ENCODE results near the gene RDX. TPM values are rescaled to one million over a fixed set of nuclear protein-coding genes. Genes with fewer than 3 reads are reported as not detected.

Gene RDX
- total RNA-seq = 27.4 and 27.9 TPM in 2 replicates

DNA sequence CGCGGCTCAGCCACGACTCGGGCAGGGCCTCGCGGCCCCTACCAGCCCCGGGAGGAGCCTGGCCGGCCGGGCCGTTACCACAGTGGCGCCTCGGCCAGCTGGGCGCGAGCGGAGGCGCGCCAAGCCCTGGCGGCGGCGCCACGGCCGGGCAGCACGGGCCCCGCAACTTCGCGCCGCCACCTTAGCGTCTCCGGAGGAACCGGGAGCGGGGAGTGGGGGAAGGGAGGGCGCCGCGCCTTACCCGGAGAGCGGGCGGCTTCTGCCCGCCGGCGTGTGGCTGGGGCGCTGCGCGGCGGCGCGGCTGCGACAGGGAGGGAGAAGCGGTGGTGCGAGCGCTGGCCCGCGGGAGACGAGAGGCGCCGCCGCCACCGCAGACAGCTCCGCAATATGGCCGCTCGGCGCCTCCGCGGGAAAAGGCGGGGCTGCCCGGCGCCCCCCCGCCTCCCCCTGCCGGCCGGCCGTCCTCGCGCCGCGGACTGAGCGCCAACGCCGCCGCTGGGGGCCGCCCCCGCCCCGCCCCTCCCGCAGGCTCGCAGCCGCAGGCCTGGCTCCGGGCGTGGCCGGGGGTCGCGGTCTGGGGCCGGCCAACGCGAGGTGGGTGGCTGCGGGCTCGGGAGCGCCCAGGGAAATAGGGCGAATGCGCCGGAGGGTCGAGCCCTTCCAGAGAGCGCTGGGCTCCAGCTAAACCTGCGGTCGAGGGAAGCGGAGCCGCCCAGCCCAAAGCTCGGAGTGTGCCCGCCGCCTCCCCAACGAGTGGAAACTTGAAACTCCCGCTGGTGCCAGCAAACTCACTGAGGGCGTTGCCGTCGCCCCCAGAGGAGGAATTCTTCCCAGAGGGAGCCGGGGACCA is at the start of gene RDX:
TSS of gene RDX (minus strand) at position 389 of the 850 bp plus-strand sequence. CDS start 16,922 bp downstream, outside the sequence.
- no peak for TF ChIP-seq CTCF (IDR thresholded peaks at IDR 0.05)
- peak within 1 kb of the TSS; percentile 71 for H3K27ac Mint-ChIP-seq
- ATAC-seq (ENCODE audit: low read depth) = peak; percentile 83
- peak within 1 kb of the TSS; percentile 87 for H3K4me3 Mint-ChIP-seq
- intact Hi-C loops (cut with micrococcal nuclease) = loop anchor here (1.0 to 5.0 kb wide), 7 partner anchors 16 to 1581 kb away; partner anchors contain the start of genes CFAP68, FDX1, FDXACB1 and SIK2
- H3K36me3 Mint-ChIP-seq (ENCODE audit: low read depth) = peaks cover 3% of the 10 kb centered on the region
- peak; percentile 74 for DNase-seq
- H3K27me3 Mint-ChIP-seq = no peaks in the 10 kb centered on the region
- ChIA-PET POLR2A (interaction anchor here (0.7 to 1.2 kb wide), 2 partner anchors 31 to 1073 kb away, joined by 6 to 10 read pairs; no protein-coding TSS in a partner anchor), CTCF (no interaction called here)
- H3K4me1 Mint-ChIP-seq = peaks cover 30% of the 10 kb centered on the region
- H3K9me3 Mint-ChIP-seq = no peaks in the 10 kb centered on the region

- H3K27ac Mint-ChIP-seq = peak overlapping the region; percentile 43
- DNase-seq (no peak), ATAC-seq (ENCODE audit: low read depth) (no peak)
- POLR2A ChIA-PET = interaction anchor here (0.8 kb wide), 1 partner anchor 16 kb away, joined by 7 read pairs; no protein-coding TSS in a partner anchor
- no peak overlapping the region for H3K4me3 Mint-ChIP-seq
- H3K4me1 Mint-ChIP-seq = peaks cover 27% of the 10 kb centered on the region
- no peaks in the 10 kb centered on the region for H3K27me3 Mint-ChIP-seq
- TF ChIP-seq CTCF (IDR thresholded peaks at IDR 0.05) = no peak
- intact Hi-C loops (cut with micrococcal nuclease) = loop anchor here (5.0 kb wide), 1 partner anchor 48 kb away; the partner anchor contains the start of gene RDX
- no peaks in the 10 kb centered on the region for H3K9me3 Mint-ChIP-seq
- H3K36me3 Mint-ChIP-seq (ENCODE audit: low read depth) = no peaks in the 10 kb centered on the region
- CTCF ChIA-PET = interaction anchor here (1.4 kb wide), 1 partner anchor 17 kb away, joined by 3 read pairs; no protein-coding TSS in a partner anchor
Observed at GRCh38 chr11:110345743-110346142, 49.3 kb upstream of the RDX start.

DNA sequence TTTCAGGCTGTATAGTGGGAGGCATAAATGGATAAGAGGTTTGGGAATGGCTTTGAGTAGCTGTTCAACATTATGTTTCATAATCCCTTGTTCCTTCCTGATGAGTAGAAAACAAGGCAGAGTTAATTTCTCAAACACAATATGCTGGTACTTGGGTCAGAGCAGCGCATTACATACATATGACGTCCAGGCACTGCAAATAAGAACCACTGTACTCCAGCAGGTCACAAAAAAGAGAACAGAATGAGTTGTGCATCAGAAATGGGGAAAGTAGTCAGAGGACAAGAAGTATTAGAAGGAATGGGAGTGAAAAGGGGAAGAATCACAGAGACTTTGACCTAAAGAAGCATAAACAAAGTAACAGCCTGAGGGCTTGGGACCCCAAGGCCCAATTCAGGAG is 44.0 kb upstream of the RDX start:
- intact Hi-C loops (cut with micrococcal nuclease) = no loop called here

GRCh38 chr11:110339456-110340250 is 43.2 kb upstream of the RDX start:
- DNase-seq = no peak
- no peak for ATAC-seq (ENCODE audit: low read depth)
- no peak for TF ChIP-seq CTCF (IDR thresholded peaks at IDR 0.05)
- Mint-ChIP-seq H3K27me3 (no peaks in the 10 kb centered on the region), H3K4me3 (no peak overlapping the region), H3K36me3 (ENCODE audit: low read depth) (no peaks in the 10 kb centered on the region), H3K27ac (no peak overlapping the region), H3K9me3 (no peaks in the 10 kb centered on the region), H3K4me1 (peaks cover 15% of the 10 kb centered on the region)
- CTCF ChIA-PET = interaction anchor here (1.5 kb wide), 1 partner anchor 138 kb away, joined by 3 read pairs; no protein-coding TSS in a partner anchor
- intact Hi-C loops (cut with micrococcal nuclease) = no loop called here
- POLR2A ChIA-PET = no interaction called here

More for the DNA sequence above, 44.0 kb upstream of the RDX start:
- ChIA-PET CTCF (interaction anchor here (1.5 kb wide), 1 partner anchor 139 kb away, joined by 3 read pairs; no protein-coding TSS in a partner anchor), POLR2A (no interaction called here)
- no peak for TF ChIP-seq CTCF (IDR thresholded peaks at IDR 0.05)
- H3K4me3 Mint-ChIP-seq = no peak overlapping the region
- no peaks in the 10 kb centered on the region for H3K36me3 Mint-ChIP-seq (ENCODE audit: low read depth)
- no peaks in the 10 kb centered on the region for H3K27me3 Mint-ChIP-seq
- DNase-seq (no peak), ATAC-seq (ENCODE audit: low read depth) (no peak)
- H3K9me3 Mint-ChIP-seq = no peaks in the 10 kb centered on the region
- peaks cover 16% of the 10 kb centered on the region for H3K4me1 Mint-ChIP-seq
- H3K27ac Mint-ChIP-seq = no peak overlapping the region

All from activated B cell treated with CpG ODN at 0.5 μM for 24 hours (primary cell).